ENCODE measurements around the gene HM13.
"Not testable (repeated sequence)": the region's sequence is repeated elsewhere in the genome, so short reads cannot be mapped to it uniquely, and the experiment has no call there.

GRCh38 chr20:31574986-31575385, 60.7 kb downstream of the HM13 start:
- TF ChIP-seq CTCF (conservative IDR thresholded peaks at IDR 0.05; ENCODE audit: low read length); EZH2phosphoT487 (IDR thresholded peaks at IDR 0.05; ENCODE audit: borderline replicate concordance): not testable (repeated sequence)

All from Loucy (cell line).